ENCODE results near the gene CD163L1.
"Not testable (repeated sequence)": the region's sequence is repeated elsewhere in the genome, so short reads cannot be mapped to it uniquely, and the experiment has no call there.

The CD163L1 gene

GRCh38 chr12:7346551-7347225, 97.3 kb downstream of the CD163L1 start:
- DNase-seq: peak; percentile 65
- in situ Hi-C loops (cut with MboI; ENCODE audit: low pct_unique_long_range_greater_than_20kb, low sequenced_read_pairs): no loop called here

DNA sequence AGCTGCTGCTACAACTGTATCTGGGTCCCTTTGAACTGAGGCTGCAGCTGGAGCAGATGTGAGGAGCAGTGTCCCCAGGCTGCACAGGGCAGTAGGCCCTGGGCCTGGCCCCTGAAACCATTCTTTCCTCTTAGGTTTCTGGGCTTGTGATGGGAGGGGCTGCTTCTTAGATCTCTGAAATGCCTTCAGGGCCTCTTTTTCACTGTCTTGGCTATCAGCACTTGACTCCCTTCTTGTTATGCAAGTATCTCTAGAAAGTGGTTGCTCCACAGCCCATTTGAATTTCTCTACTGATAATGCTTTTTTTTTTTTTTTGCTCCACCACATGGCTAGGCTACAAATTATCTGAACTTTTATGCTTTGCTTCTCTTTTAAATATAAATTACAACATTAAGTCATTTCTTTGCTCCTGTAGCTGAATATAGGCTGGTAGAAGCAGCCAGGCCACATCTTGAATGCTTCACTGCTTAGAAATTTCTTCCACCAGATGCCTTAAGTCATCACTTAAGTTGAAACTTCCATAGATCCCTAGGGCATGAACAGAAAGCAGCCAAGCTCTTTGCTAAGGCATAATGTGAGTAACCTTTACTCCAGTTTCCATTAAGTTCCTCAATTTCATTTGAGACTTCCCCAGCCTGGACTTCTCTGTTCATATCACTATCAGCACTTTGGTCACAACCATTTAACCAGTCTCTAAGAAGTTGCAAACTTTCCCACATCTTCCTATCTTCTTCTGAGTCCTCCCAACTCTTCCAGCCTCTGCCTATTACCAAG, 98.9 kb downstream of the CD163L1 start:
- in situ Hi-C loops (cut with MboI; ENCODE audit: low pct_unique_long_range_greater_than_20kb, low sequenced_read_pairs): no loop called here

DNA sequence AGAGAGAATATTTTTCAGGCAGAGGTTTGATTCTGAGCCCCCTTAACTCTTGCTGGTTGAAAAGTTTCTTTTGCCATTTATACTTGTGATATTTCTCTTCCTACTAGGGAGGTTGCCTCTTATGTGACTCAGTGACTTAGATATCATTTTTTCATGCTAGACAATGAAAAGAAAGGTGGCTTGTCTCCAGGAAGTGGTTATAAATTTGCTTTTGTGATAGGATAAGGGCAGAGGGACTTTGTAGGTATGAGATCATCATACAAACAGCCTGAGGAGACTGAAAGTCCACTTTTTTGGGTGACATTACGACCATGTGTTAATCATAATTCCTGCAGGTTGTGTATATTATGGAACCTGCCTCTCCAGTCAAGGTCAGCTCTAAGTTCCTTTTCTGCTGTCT, 104.3 kb downstream of the CD163L1 start:
- in situ Hi-C loops (cut with MboI; ENCODE audit: low pct_unique_long_range_greater_than_20kb, low sequenced_read_pairs): no loop called here
- DNase-seq: no peak

More for the DNA sequence above, 98.9 kb downstream of the CD163L1 start:
- peak; percentile 58 for DNase-seq

GRCh38 chr12:7337790-7338189, 106.2 kb downstream of the CD163L1 start:
- in situ Hi-C loops (cut with MboI; ENCODE audit: low pct_unique_long_range_greater_than_20kb, low sequenced_read_pairs); DNase-seq: not testable (repeated sequence)

GRCh38 chr12:7327918-7328317, 116.0 kb downstream of the CD163L1 start:
- in situ Hi-C loops (cut with MboI; ENCODE audit: low pct_unique_long_range_greater_than_20kb, low sequenced_read_pairs): no loop called here
- DNase-seq: no peak

DNA sequence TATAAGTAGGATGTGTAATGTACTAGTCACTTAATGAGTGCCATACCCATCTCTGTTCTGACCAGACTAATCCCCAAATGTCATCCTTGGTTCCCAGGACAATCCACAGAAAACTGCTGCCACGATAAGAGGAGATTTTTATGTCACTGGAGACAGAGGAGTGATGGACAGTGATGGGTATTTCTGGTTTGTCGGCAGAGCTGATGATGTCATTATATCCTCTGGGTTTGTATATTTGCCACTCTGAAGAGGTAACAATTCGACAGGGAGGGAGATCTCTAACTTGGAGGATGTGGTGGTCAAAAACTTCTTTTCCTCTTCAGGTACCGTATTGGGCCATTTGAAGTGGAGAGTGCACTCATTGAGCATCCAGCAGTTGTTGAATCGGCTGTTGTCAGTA, 119.8 kb downstream of the CD163L1 start:
- DNase-seq: no peak
- in situ Hi-C loops (cut with MboI; ENCODE audit: low pct_unique_long_range_greater_than_20kb, low sequenced_read_pairs): no loop called here

- in situ Hi-C loops (cut with MboI; ENCODE audit: low pct_unique_long_range_greater_than_20kb, low sequenced_read_pairs): no loop called here
Observed at GRCh38 chr12:7322599-7322998, 121.4 kb downstream of the CD163L1 start.

DNA sequence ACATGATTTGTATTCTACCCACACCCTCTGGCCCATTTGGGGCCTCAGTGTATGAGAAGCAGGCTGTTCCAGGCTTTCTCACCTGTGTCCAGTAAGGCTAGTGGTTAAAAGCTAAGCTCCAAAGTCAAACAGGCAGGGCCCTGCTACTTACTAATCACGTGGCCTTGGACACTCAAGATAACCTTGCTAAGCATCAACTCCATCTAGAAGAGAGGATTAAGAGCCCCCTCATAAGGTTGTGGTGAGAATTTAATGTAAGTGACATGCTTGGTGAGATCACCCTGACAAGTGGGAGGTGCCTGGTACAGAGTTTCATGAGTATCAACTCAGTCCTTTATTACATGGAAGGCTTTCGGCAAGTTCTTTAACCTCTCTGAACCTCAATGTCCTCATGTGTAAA, 122.3 kb downstream of the CD163L1 start:
- DNase-seq: no peak
- in situ Hi-C loops (cut with MboI; ENCODE audit: low pct_unique_long_range_greater_than_20kb, low sequenced_read_pairs): no loop called here

More at GRCh38 chr12:7322599-7322998, 121.4 kb downstream of the CD163L1 start:
- DNase-seq: no peak

- in situ Hi-C loops (cut with MboI; ENCODE audit: low pct_unique_long_range_greater_than_20kb, low sequenced_read_pairs): no loop called here
- no peak for DNase-seq
Observed at GRCh38 chr12:7319930-7320329, 124.0 kb downstream of the CD163L1 start.

DNA sequence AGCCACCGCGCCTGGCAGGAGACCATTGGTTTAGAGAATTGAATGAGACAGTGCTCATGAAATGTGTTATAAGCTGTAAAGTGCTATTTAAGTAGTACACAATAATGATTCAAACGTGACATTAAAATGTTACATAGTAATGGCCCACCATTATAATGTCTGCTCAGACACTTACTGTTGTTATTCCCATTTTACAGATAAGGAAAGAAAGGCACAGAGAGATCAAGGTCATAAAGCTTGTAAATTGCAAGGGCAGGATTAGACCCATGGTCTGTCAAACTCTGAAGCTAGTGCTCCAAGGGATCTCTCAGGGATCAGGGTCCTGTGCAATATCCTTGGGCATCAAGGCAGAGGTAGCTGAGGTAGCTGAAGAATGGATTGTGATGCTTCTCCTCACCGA, 133.9 kb downstream of the CD163L1 start:
- in situ Hi-C loops (cut with MboI; ENCODE audit: low pct_unique_long_range_greater_than_20kb, low sequenced_read_pairs): no loop called here
- DNase-seq: no peak

All from KBM-7 (cell line).